Stimulated activated CD4-positive, alpha-beta T cell treated with anti-CD3 and anti-CD28 coated beads, Interleukin-15, amount 100 ng/mL, for 1 hour (primary cell): ENCODE results near the gene TRAPPC11.
"Not testable (repeated sequence)": the region's sequence is repeated elsewhere in the genome, so short reads cannot be mapped to it uniquely, and the experiment has no call there.

Source experiments
- DNase-seq, 2 donors: peaks; one replicate each; pipeline ENCODE4 v3.0.0-alpha.2; 2020; ENCODE audit warnings: low read depth in 1 of 2, low spot score in 1 of 2

TRAPPC11 gene

DNA sequence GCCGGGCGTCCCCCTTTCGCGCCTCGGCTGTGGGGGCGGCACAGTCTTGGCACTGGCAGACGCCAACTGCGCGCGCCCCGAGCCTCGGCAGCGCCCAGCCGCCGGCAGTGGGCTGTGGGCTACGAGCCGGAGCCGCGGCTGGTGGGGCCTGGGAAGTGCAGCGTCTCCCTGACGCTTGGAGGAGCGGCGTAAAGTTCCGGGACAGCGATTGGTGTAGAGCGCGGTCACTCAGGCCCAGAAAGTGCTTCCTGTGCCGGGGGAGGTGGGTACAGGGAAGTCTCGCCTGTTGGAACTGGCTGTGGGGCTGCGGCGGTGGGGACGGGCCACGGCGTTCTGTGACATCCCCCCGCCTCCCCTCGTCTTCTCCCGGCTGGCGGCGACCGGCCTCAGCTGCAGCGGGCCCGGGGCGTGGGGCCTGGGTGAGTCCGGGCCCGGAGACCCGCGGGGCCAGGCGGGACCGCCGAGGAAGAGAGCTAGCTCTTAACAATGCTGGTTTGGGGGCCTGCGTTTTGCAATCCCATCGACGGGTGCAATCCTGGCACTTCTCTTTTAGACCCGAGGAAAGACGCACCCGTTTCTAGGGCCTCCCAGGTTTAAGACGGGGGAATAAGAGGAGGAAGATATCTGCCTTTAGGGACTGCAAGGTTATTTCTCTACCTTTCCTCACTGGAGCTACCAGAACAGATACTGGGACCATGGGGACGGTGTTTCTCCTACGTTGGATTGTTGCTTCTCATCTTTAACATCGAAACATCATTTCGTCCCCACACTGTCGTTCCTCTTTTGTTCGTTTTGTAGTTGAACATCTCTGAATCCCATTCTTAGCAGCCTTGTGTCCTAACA lies at the start of gene TRAPPC11, which contains the start of gene RWDD4:
Gene TRAPPC11 (plus strand): TSS at position 265 of the 843 bp plus-strand sequence. CDS start 4,575 bp downstream, outside the sequence.
Gene RWDD4 (minus strand): TSS at position 157 of the 843 bp plus-strand sequence. CDS start 233 bp downstream, outside the sequence.
- DNase-seq = peak; percentile 88

DNA sequence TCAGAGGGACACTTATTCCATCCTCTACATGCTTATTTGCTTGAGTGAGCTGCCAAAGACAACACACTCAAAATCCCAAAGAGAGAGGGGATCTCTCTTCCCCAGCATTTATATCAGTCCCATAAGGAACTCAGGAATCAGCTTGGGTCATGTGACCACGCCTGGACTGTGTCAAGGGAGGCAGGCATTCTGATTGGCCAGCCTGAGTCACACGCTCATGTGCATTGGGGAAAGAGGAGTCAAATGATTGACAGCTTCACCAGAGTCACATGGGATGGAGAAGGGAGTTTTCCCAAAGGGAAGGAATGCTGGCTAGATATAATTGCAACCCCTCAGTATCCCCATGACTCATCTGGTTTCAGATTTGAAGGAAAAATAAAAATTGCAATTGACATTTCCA lies 49.1 kb upstream of the TRAPPC11 start:
- DNase-seq = no peak

DNA sequence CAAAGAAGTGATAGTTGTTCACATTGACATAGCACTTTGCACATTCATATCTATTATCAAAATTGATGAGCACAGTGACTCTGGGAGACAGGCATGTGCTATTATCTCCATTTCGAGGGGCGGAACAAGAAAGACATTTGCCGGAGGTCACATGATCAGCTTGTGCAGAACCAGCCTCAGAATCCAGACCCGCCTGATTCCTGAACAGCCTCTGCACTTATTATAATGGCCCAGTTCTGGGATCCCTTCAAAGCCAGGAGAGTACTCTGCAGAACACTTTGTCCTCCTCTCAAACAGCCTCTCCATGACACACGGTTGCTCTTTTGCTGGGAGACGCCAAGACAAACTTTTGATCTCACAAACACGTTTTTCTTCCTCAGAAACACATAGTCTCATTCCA lies 48.5 kb upstream of the TRAPPC11 start:
- no peak for DNase-seq

DNA sequence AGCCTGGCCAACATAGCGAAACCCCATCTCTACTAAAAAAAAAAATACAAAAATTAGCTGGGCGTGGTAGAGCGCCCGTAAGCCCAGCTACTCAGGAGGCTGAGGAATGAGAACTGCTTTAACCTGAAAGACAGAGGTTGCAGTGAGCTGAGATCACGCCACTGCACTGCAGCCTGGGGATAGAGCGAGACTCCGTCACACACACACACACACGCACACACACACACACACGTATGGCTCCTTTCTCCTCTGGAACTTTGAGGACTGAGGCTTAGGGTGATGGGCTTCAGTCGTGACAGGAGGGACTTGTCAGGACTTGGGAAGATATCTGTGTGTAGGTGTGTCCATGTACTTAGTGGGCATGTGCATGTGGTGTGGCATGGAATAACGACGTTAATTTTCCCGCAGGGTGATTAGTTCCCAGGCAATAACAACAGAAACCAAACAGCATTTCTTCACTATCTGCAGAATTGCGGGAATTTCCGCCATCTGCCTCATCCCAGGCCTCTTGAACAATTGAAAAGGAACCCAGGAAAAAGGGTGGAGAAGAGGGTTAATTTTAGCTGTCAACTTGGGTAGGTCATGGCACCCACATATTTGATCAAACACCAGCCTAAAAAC lies 47.8 kb upstream of the TRAPPC11 start:
- DNase-seq = no peak

DNA sequence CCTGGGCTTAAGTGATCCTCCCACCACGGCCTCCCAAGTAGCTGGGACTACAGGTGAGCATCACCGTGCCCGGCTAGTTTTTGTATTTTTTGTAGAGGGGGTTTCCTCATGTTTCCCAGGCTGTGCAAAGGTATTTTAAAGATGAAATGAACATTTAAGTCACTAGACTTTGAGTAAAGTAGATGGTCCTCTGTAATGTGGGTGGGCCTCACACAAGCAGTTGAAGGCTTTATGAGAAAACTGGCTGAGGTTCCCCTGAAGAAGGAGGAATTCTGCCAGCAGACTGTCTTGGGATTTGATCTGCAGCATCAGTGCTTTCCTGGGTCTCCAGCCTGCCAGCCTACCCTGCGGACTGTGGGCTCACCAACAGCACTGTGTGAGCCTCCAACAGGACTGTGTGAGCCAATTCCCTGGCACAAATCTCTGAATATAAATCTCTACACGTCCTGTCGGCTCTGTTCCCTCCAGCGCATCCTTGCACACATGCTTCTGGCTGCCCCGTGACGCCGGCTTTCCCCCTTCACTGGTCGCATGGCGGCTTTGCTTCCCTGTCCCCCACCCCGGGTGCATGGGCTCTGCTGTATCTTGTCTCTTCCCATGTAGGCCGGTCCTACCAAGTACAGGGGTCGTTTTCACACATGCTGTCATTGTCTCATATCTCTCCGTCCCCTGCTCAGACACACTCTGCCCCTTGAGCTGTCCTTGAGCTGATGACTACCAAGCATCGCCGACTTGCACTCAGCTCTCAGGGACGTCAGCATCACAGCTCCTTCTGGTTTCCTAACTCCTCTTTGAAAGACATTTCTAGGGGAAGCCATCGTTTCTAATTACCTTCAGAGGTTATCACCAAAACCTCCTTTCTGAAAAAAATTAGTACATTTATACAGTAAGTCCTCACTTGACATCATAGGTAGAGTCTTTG lies 46.5 kb upstream of the TRAPPC11 start:
- DNase-seq = no peak

DNA sequence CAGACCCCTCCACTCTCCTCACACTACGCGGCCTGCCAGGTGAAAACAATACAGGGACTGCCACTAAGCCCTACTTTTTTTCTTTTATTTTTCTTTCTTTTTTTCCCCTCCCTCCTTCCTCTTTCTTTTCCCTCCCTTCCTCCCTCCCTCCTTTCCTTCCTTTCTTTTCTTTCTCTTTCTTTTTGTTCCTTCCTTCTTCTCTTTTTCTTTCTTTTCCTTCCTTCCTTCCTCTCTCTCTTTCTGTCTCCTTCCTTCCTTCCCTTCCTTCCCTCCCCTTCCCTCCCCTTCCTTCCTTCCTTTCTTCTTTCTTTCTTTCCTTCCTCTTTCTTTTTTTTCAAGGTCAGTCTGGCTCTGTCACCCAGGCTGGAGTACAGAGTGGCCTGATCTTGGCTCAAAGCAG lies 42.0 kb upstream of the TRAPPC11 start:
- DNase-seq = no peak

DNA sequence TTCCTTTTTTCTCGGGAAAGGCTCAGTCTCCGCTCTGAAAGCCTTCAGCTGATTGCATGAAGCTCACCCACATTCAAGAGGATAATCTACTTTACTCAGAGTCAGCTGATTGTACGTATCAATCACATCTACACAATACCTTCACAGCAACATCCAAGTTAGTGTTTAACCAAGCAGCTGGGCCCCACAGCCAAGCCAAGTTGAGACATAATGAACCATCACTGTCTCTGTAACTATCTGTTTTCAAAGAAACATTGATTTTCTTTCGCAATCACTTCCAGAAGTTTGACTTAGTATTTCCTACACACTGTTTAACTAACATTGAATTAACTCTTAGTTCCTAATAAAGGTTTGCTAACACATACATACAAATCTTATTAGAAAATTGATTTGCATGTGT lies 40.4 kb upstream of the TRAPPC11 start:
- no peak for DNase-seq

DNA sequence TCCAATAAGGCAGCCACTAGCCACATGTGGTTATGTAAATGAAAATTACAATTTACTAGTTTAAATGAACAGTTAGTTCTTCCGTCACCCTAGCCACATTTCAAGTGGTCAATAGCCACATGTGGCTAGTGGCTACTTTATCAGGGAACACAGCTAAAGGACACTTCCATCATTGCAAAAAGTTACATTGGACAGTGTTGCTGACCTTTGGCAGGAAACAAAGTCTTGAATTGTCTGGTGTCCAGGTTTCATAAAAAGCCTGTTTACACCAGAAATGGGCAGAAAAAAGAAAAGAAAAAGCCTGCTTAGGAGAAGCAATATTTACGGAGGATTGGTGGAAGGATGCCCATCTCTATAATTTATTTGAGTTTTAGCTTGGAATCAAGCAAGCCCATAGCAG lies 38.7 kb upstream of the TRAPPC11 start:
- no peak for DNase-seq

DNA sequence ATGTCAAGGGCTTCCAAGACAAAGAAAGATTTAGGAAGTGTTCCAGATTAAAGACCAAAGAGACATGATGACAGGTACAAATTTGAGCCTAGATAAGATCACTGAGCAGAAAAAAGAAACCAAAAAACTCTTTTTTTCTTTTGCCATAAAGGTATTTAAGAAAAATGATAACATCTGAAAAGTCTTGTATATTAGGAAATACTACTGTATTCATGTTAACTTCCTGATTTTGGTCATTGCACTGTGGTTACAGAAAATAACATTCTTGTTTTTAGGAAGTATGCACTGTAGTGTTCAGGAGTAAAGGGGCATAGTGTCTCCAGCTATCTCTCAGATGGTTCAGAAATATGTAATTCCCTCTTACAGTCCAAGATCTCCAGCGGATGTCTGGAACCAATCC lies 37.2 kb upstream of the TRAPPC11 start:
- DNase-seq = no peak

DNA sequence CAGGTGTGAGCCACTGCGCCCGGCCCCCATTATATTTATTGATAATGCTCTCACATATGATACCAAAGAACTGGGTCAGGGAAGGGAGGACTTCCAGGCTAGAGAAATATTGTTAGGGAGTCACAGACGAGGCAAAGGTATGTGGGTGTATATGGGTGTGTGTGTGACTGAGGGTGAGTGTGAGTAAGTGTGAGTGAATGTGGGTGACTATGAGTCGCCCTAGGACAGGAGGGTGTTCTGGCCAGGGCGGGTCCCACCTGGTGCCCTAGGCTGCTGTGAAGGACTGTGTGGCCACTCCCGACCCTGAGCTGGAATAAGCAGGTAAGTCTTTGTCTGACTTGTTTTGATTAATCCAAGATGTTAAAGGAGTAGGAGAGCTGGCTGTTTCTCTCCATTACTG lies 34.5 kb upstream of the TRAPPC11 start:
- no peak for DNase-seq

DNA sequence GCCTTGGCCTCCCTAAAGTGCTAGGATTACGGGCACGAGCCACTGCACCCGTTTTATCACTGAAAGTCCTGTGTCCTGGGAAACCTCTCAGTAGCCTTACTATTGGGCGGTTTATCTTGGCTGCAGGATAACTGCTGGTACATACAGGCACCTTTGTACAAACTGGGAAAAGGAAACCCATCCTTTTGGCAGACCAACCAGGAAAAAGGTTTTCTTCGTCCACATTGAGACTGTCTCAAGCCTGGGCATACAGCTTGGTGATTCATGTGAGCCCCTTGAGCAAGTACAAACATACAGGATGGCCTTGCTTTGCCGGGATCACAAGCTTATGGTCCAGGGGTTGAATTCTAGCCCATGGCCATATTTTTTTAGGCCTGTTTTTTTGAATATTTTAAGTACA lies 32.9 kb upstream of the TRAPPC11 start:
- no peak for DNase-seq

DNA sequence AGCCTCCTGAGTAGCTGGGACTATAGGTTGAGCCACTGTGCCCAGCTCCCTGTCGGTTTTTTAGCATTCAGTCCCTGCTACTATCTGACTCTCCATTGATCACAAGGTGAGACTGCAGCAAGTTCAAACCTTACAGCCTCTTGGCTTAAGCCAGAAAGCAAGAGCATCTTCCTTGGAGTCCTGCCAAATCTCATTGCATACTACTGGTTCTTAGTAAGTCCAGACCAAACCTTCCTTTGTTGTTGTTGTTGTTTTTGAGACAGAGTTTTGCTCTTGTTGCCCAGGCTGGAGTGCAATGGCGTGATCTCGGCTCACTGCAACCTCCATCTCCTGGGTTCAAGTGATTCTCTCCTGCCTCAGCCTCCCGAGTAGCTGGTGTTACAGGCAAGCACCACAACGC lies 31.8 kb upstream of the TRAPPC11 start:
- DNase-seq = not testable (repeated sequence)

DNA sequence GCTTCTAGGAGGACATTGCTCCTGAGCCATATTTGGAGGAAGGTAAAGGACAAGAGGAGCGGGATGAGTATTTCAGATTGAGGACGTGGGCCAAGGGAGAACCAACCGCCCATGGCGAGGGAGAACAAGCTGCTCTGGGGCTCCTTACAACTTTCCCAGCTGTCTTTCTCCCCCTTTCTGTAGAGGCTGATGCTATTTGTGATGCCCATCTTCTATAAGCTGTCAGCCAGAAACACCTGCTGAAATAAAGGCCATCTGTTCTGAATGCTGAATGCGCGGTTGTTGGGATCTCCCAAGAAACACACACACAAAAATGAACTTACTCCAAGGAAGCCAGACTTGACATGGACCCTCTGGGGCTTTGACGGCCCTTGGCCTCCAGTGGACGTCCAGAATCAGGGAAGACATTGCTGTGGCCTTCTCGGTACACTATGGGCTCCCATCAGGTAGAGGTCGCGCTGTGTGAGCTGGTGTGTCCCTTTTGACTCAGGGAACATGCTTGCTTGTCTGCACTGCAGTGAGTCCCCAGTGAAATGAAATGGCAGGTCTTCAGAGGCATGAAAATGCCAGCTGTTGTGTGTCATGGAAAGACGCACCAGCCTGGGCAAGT lies 31.0 kb upstream of the TRAPPC11 start:
- no peak for DNase-seq

DNA sequence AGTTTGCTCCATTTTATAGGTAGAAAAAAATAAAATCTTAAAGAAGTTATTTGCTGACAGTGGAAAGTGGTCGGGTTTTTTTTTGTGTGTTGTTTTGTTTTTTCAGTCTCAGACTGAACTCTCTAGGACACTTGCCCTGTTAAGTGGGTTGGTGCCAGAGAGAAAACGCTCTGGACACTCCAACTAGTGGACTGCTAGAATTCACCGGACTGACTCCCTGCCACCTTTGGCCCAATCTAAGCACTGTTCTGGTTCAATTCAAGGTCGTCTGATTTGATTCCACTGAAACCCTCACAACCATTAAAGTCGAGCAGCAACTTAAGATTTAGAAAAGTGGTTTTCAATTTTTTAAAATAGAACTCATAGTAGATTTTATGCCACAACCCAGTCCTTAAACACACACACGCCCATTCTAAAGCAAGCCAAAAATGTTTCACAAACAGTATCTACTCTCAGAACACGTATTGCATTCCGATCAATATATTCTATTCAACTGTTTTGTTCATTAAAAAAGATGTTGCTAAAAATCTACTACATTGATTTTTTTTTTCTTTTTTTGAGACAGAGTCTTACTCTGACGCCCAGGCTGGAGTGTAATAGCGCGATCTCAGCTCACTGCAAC lies 27.4 kb upstream of the TRAPPC11 start:
- DNase-seq = no peak

DNA sequence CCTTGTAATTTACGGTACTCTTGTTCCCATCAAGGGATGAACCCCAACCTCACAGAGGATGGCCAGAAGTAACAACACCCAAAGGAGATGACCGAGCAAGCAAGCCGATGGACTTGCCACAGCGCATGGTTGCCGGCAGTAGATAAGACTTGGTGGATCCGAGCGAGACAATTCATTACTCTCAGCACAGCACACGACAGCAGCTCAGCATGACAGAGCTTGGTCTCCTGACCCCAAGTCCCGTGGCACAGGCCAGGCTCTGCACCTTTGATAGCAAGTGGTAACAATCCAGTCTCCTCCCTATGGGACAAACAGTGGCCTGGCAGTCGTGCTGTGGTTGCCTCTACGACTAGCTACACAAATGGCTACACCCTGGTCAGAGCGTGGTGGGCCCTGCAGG lies 26.4 kb upstream of the TRAPPC11 start:
- DNase-seq = no peak

DNA sequence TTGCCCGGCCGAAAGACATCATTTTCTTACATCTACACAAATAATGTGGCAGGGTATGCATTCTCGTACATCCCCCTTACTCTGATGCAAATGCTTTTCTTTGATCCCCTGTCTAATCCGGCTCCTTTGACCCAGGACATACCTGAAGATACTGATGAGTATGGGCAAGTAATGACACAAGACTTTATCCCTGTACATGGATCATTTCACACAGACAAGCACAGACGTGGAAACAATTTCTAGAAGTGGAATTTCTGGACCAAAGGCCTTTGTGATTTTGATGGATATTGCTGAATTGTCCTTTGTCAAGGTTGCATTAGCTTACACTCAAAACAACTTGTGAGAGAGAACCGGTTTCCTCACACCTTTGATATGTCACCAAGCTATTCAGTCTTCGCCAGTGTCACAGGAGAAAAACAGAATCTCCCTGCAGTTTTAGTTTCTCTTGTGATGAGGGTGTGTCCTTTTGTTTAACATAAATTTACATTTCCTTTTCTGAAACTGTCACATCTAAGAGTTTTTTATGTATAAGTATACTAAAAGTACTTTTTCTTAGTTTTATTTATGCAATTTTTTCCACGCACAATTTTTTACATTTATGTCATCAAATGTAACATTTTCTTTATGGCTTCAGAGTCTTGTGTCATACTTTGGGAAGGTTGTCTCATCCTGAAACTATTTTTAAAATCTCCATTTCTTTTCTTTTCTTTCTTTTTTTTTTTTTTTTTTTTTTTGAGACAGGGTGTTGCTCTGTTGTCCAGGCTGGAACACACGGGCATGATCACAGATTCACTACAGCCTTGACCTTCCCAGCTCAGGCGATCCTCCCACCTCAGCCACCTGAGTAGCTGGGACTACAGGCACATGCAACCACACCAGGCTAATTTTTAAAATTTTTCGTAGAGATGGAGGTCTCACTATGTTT lies 25.4 kb upstream of the TRAPPC11 start:
- DNase-seq = no peak

DNA sequence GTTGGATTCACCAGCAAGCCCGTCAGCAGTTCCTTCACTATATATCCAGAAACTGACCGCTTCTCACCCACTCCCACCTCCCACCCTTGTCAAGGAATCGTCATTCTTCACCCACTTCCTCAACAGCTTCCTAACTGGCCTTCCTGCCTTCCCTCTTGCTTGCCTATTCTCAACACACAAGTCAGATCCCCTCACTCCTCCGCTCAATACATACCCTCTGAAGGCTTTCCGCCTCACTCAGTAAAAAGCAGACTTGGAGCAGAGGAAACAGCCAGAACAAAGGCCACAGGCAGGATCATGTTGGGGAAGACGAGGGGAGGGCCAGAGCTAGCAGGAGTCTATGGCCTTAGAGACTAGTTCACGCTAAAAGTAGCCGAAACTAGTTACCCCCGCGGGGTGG lies 23.8 kb upstream of the TRAPPC11 start:
- DNase-seq = no peak

DNA sequence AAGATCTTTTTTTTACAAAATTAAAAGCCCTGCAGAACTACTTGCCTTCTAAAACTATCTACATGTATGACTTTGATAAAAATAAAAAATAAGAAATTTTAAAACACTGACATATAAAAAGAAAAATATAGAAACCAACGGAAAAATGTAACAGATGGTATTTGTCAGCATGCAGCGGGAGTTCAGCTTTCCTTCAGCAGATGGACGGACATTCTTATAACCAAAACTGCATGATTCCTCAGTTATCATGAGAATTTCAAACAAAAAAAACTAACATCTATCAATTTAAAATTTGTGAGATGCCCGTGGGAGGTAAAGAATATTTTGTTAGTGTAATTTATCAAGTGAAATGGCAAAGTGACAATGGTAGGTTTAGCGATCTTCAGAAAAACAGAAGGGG lies 23.4 kb upstream of the TRAPPC11 start:
- no peak for DNase-seq

DNA sequence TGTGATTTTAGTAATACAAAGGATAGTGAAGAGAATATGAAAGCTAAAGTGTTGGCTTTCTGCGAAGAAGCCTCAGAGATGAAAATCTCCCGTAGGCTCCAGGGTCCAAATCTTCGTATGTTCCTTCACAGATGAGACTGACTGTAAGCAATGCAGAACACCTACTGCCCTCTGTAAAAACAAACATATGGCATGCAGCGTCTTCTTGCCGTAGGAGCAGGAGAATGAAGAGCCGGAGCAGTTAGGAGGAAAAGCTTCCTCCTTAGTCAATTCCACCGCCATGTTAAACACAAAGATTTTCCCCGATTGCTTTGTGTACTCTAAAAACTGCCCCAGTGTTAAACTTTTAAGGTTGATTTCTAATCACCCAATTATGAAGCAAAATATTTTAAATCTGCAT lies 22.6 kb upstream of the TRAPPC11 start:
- no peak for DNase-seq

DNA sequence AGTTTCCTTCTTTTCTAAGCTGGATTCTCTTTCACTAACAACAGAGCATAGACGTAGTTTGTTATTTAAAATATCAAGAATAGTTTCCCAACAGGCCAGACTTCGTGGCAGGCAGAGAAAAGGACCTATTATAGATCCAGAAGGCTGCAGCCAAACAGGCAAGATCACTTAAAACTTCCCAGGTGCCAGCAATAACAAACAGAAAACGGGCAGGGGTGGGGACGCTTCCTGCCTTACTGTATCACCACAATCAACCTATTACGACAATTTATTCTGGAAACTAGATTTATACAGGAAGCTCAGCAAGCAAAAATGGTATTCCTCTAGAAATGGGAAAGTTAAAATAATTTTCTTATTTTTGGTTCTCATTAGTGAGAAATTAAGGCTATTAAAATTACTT lies 22.2 kb upstream of the TRAPPC11 start:
- DNase-seq = no peak
